ENCODE results near the gene MYCBP2.

The MYCBP2 gene

GRCh38 chr13:77370888-77371287 lies 44.0 kb upstream of the MYCBP2 start:
- Mint-ChIP-seq H3K27ac (no peak overlapping the region), H3K4me3 (no peak overlapping the region)

GRCh38 chr13:77362166-77362565 lies 35.3 kb upstream of the MYCBP2 start:
- H3K27ac Mint-ChIP-seq: no peak overlapping the region
- DNase-seq: no peak
- no peaks in the 10 kb centered on the region for H3K4me1 Mint-ChIP-seq
- no peak for TF ChIP-seq CTCF (IDR thresholded peaks at IDR 0.05)
- no peak overlapping the region for H3K4me3 Mint-ChIP-seq
- H3K36me3 Mint-ChIP-seq (ENCODE audit: low read depth): no peaks in the 10 kb centered on the region
- H3K9me3 Mint-ChIP-seq: no peaks in the 10 kb centered on the region
- H3K27me3 Mint-ChIP-seq (ENCODE audit: low read depth, poor library complexity): peaks cover 5% of the 10 kb centered on the region

More at GRCh38 chr13:77370888-77371287, 44.0 kb upstream of the MYCBP2 start:
- Mint-ChIP-seq H3K27me3 (ENCODE audit: low read depth, poor library complexity) (no peaks in the 10 kb centered on the region), H3K9me3 (no peaks in the 10 kb centered on the region), H3K4me1 (no peaks in the 10 kb centered on the region), H3K36me3 (ENCODE audit: low read depth) (no peaks in the 10 kb centered on the region)
- no peak for TF ChIP-seq CTCF (IDR thresholded peaks at IDR 0.05)
- no peak for DNase-seq

- DNase-seq: no peak
- Mint-ChIP-seq H3K27me3 (ENCODE audit: low read depth, poor library complexity) (peaks cover 5% of the 10 kb centered on the region), H3K9me3 (no peaks in the 10 kb centered on the region), H3K36me3 (ENCODE audit: low read depth) (no peaks in the 10 kb centered on the region), H3K4me1 (no peaks in the 10 kb centered on the region), H3K27ac (no peak overlapping the region), H3K4me3 (no peak overlapping the region)
- no peak for TF ChIP-seq CTCF (IDR thresholded peaks at IDR 0.05)
These were observed 33.3 kb upstream of the MYCBP2 start for GRCh38 chr13:77360032-77360685.

GRCh38 chr13:77359171-77359570 lies 32.3 kb upstream of the MYCBP2 start:
- no peaks in the 10 kb centered on the region for H3K36me3 Mint-ChIP-seq (ENCODE audit: low read depth)
- no peak overlapping the region for H3K4me3 Mint-ChIP-seq
- no peaks in the 10 kb centered on the region for H3K9me3 Mint-ChIP-seq
- TF ChIP-seq CTCF (IDR thresholded peaks at IDR 0.05): no peak
- no peaks in the 10 kb centered on the region for H3K4me1 Mint-ChIP-seq
- no peak overlapping the region for H3K27ac Mint-ChIP-seq
- H3K27me3 Mint-ChIP-seq (ENCODE audit: low read depth, poor library complexity): peaks cover 5% of the 10 kb centered on the region
- no peak for DNase-seq

- H3K4me1 Mint-ChIP-seq: no peaks in the 10 kb centered on the region
- no peaks in the 10 kb centered on the region for H3K36me3 Mint-ChIP-seq (ENCODE audit: low read depth)
- no peak overlapping the region for H3K4me3 Mint-ChIP-seq
- no peak overlapping the region for H3K27ac Mint-ChIP-seq
- H3K9me3 Mint-ChIP-seq: no peaks in the 10 kb centered on the region
- H3K27me3 Mint-ChIP-seq (ENCODE audit: low read depth, poor library complexity): peaks cover 8% of the 10 kb centered on the region
- no peak for TF ChIP-seq CTCF (IDR thresholded peaks at IDR 0.05)
- DNase-seq: no peak
These were observed 31.1 kb upstream of the MYCBP2 start for GRCh38 chr13:77358001-77358400.

- Mint-ChIP-seq H3K4me1 (no peaks in the 10 kb centered on the region), H3K36me3 (ENCODE audit: low read depth) (no peaks in the 10 kb centered on the region), H3K27me3 (ENCODE audit: low read depth, poor library complexity) (peaks cover 8% of the 10 kb centered on the region), H3K9me3 (no peaks in the 10 kb centered on the region), H3K4me3 (no peak overlapping the region), H3K27ac (no peak overlapping the region)
- DNase-seq: no peak
- no peak for TF ChIP-seq CTCF (IDR thresholded peaks at IDR 0.05)
These were observed 29.3 kb upstream of the MYCBP2 start for GRCh38 chr13:77356155-77356554.
